GM19025 (cell line): ENCODE data around the gene LCN10.
"Not testable (repeated sequence)": the region's sequence is repeated elsewhere in the genome, so short reads cannot be mapped to it uniquely, and the experiment has no call there.

Experiments
- ATAC-seq: cut with Tn5 transposase; IDR thresholded peaks from one replicate; pipeline ENCODE4 v1.9.1; 2021; ENCODE audit warnings: mild to moderate bottlenecking, low read depth, moderate library complexity; ENCODE audit not compliant: unreplicated experiment

The LCN10 gene

GRCh38 chr9:136722093-136722968 lies 20.4 kb downstream of the LCN10 start:
- ATAC-seq: no peak

- ATAC-seq: no peak
Observed at GRCh38 chr9:136721339-136722092, 21.2 kb downstream of the LCN10 start.

- no peak for ATAC-seq
Observed at GRCh38 chr9:136720898-136721338, 21.8 kb downstream of the LCN10 start.

- ATAC-seq: no peak
Observed at GRCh38 chr9:136720251-136720897, 22.4 kb downstream of the LCN10 start.

DNA sequence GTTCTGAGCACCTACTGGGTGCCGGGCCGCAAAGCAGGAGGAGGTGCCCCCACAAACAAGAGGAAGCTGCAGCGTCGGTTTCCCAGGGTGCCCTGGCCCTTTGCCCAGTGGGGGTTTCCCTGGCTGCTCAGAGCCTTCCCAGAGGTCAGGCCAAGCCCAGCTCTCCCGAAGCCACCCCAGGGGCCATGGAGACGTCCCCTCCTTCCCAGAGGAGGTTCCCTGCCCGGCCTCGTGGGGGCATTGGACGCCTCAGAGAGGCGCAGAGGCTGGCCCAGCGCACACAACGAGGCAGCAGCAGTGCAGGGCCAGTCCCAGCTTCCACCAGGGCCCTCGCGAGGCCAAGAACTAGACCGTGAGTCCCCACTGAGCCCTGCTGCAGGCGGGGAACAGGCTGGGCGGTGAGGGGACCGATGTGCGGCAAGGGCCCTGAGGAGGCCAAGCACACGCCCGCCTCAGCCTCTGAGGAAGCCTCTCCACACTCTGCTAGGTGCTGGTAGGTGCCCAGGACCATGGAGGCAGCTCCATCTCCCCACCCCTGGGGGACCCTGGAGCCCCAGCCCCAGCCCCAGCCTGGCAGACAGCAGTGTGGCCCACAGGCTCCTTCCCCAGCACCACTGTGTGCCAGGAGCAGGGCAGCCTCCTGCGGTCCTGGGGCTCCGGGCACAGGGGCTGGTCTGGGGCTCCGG lies 23.4 kb downstream of the LCN10 start:
- no peak for ATAC-seq

DNA sequence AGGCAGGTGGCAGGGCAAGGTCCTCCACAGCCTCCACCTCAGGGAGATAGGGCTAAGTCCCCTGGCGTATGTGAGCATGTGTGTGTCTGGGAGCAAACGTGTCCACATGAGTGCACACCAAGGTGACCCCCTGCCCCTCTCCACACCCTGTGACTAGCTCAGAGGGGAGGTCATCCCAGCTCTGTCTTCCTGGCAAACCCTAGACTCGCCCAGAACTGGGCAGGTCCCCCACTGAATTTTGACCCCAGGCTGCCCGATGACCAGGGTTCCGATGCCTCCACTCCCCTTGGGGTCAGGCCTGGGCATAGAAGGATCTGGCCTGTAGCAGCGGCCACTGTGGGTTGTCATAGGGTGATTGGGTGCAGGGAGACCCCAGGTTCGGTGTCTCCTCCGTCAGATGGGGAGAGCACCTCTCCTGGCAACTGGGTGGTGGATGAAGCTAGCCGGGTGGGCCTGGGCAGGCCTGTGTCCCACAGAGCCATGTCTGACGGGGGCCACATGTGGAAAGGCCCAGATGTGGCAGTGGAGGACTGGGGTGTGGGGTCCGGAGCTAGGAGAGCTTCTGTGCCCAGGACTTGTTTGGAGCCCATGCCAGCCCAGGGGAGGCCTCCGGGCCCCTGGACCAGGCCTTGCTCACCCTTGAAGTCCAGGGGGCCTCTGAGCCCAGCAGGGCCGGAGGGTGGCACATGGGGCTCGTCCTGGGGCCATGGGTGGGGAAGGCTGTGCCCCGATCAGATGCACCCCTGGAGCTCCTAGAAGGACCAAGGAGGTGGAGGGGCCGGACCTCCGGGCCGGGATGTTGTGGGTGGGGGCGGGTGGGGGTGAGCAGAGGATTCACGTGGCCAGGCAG lies 24.2 kb downstream of the LCN10 start:
- ATAC-seq: no peak

GRCh38 chr9:136717399-136717798 lies 25.3 kb downstream of the LCN10 start:
- no peak for ATAC-seq

- no peak for ATAC-seq
Observed at GRCh38 chr9:136714893-136715274, 27.9 kb downstream of the LCN10 start.

DNA sequence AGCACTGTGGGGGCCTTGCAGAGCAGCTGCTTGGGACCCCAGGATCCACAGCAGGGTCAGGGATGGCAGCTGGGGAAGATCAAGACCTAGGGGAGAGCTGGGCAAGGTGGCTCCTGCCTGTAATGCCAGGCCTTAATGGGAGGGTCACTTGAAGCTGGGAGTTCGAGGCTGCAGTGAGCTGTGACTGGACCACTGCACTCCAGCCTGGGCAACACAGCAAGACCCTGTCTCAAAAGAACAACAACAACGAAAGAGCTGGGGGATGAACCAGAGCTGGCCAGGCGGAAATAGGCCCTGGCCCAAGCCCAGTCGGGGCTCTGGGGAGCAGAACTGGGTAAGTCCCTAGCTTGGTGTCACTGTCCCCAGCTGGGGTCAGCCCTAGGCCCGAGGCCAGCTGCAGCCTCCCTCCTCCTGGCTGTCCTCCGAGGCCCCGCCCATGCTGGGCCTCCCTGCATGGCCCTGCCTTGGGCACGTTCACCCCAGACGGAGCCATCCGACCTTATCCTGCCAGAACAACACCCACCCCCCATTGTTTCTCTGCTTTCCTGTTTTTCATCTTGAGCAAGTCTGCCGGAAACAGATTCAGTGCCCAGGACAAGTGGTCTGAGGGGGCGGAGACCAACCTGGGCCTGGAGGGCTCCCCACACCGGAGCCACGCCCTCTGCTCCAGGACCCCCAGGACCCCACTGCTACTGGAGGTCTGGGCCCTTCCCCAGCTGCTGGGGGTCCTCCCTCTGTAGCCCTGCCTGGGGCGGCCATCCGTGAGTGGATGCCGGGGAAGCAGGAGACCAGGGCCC lies 28.4 kb downstream of the LCN10 start:
- no peak for ATAC-seq

- no peak for ATAC-seq
Observed at GRCh38 chr9:136713550-136713949, 29.2 kb downstream of the LCN10 start.

DNA sequence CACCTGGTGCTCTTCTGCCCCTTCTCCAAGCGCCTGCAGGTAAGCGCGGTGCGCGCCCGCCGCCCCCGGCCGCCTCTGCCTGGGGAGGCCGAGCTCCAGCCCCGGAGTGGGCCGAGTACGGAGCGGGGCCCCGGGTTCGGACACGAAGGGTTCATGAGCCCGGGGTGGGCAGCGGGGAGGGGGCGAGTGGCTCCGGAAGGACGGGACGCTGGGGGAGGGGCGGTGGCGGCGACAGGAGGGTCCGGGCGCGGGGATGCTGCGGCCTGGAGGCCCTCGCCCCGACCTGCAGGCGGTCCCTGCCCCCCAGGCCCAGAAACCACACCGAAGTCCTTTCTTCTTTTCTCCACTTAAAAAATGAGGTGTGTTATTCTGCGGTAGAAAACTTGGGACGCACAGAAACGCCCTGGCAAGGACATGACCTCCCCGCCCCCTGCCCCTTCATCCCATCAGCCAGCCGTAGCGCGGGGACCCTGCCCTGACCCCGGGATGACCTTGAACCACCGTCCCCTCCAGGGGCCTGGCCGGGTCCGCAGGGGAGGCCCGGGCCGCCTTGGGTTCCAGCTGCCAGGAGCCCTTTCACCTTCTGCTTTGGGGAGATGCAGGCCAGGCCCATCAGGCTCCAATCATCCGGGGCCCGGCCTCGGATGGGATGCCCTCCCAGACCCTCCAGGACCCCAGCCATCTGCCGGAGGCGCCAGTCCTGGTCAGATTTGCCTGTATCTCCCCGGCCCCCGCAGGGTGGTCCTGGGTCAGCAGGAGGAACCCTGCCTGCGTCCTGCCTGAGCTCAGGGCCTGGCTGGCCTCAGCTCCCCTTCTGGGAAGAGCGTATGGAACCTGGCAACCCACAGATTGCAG lies 29.8 kb downstream of the LCN10 start:
- no peak for ATAC-seq

DNA sequence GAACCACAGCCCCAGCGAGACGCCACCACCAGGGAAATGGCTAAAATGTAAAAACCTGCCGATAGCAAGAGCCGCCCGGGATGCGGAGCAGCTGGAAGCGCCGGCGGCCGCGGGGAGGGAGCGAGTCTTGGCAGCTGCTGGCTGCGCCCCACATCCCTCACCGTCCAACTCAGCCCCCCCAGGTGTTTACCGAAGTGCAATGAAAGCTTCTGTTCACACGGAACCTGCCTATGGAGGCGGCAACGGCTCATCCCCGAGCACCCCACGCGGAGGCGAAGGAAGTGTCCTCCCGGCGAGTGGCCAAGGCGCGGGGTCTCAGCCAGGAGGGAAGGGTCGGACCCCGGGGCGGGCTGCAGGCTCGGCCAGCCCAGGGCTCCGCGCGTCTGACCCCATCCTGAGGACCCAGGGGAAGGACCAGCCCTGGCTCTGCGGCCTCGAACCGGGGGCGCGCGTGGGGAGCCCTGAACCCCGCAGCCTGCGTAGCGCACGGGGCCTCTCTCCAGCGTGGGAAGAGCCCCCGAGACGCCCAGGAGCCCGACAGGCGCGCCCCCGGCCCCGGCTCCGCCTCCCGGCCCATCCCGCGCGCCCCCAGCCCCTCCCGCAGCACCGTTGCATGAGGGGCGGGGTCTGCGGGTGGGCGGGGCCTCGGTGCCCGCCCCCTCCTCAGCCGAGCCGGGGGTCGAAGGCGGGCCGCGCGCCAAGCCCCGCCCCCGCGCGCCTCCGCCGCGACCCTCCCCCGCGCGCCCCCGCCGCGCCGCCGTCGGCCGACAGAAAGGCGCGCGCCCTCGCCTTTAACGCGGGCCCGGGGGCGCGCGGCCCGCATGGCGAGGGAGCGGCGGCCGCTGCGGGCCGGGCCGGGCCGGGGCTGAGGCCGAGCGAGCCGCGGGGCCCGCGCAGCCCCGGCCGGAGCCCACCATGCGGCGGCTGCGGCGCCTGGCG lies 30.7 kb downstream of the LCN10 start, which contains the start of gene DIPK1B:
TSS of gene DIPK1B (plus strand) at position 822 of the 939 bp plus-strand sequence. CDS start at position 916, 94 bp downstream.
- ATAC-seq: no peak

GRCh38 chr9:136711219-136711648 lies 31.5 kb downstream of the LCN10 start:
- not testable (repeated sequence) for ATAC-seq

DNA sequence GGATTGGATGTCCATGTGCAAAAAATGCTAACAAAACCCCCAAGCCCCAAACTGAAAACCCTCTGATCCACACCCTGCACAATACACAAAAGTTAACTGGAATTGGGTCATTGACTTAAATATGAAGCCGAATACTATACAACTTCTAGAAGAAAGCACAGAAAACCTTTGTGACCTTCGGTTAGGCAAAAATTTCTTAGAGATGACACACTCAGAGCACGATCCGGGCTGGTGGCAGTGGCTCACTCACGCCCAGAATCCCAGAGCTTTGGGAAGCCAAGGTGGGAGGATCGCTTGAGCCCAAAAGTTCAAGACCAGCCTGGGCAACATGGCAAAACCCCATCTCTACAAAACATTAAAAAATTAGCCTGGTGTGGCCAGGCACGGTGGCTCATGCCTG lies 32.2 kb downstream of the LCN10 start:
- no peak for ATAC-seq

GRCh38 chr9:136709454-136710109 lies 33.2 kb downstream of the LCN10 start:
- no peak for ATAC-seq

GRCh38 chr9:136707849-136708517 lies 34.8 kb downstream of the LCN10 start:
- no peak for ATAC-seq
